Mesenteric fat pad (tissue), 1 donor: ENCODE data around the gene DCN. TPM values are rescaled to one million over a fixed set of nuclear protein-coding genes. Genes with fewer than 3 reads are reported as not detected.

Source experiments
- DNase-seq: peaks from one replicate; pipeline ENCODE4 v3.0.0-alpha.2; 2020; ENCODE audit warnings: low spot score
- total RNA-seq: library from RNA; stranded (reverse); fragmentation: NEBNext Ultra II Directional; extraction: Animal tissue kit (Norgen Biotek cat#: 25700); gene quantifications from one replicate; pipeline ENCODE4 v1.2.1, GENCODE V29; 2021
- donor health status: DM: yes; HTN: yes; CAD: no.

DCN gene
- total RNA-seq, 1 donor from 2014 or later = 1,241 TPM

DNA sequence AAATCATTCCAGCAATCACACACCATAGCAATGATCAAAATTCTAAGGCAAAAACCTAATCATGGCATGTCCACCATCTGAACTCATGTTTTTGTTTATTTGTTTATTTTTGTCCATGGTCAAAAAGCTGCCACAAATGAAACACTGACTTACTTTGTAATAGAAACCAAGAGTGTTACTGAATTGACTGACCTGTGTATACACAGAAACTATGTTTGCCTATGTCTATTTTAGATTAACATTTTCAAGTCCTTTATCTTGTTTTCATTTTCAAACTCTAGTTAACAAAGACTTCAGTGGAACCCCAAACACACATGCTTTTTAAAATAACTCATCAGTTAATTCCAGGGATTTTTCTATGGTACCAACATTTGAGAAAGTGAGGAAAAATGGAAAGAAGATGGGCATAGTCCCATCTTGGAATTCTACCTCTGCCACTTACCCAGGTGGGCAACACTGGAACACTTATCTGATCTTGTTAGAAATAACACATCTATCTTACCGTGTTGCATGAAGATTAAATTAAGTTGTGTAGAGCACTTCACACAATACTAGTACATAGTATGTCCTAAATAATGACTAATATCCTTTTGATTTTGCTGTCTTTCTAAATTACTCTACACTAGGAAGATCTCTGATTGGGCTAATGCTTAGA, 77.7 kb downstream of the DCN start:
- DNase-seq = no peak

DNA sequence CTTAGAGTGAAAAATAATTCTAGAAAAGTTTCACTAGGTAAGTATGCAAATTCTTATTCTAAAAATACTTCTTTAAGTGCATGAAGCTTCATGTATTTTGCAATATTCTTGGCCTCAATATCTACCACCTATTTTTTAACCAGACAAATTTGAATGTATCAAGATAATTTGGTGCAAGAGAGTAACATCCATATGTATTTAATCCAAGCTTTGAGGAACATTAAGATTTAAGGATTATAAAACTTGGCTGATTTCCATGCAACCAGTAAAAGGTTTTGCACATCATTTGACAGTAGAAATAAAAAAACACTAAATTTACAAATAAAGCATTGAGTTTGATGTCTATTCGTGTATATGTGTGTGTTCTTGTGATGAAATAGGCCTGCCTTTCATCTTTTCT, 79.0 kb downstream of the DCN start:
- no peak for DNase-seq

DNA sequence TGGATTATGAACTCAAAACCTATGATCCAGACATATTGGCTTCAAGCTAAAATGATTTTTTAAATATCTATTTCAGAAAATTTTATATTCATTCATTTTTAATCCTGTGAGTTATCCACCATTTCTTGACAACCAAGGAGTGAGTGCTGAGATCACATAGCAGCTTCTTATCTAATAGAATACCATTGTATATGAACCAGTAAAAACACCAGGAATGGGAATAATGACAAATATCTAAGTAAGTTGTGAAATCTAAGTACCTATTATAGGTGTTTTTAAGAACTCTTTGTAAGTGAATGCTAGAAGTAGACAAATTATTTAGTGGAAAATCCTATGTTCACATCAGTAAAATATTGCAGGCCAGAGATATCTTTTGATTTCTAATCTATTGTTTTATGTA, 79.5 kb downstream of the DCN start:
- no peak for DNase-seq

DNA sequence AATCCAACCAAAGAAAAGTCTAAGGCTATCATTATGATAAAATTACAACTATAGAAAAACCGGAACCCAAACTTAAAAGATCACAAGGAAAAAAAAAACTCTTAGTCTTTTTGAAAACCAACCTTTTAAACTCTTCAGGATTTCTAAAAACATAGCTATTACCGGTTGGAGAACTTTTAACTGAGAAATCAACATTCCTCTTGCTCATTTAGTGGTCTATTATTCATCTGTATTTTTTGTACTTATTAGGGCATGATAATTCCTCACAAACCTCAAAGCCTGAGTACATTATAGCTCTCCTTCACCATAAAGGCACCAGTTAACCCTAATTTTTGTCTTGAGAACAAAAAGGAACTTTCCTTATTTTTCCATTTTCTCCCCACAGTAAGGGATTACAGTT, 81.7 kb downstream of the DCN start:
- DNase-seq = no peak

DNA sequence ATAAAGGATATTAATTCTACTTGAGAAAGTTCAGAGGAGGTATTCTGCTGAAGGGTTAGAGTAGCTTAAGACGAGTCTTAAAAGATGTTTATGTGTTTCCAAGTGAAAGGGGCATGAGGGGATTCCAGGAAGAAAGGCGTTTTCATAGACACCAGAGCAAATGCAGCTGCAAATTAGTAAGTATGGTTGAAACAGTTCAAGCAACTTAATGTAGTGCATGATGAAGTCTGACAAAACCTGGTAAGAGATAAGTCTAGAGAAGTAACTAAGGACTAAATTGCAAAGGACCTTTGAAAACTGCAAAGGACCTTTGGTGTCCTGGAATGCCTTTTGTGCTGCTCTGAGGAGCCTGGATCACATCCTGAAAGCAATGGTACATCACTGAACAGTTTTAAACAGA, 82.8 kb downstream of the DCN start:
- DNase-seq = no peak

DNA sequence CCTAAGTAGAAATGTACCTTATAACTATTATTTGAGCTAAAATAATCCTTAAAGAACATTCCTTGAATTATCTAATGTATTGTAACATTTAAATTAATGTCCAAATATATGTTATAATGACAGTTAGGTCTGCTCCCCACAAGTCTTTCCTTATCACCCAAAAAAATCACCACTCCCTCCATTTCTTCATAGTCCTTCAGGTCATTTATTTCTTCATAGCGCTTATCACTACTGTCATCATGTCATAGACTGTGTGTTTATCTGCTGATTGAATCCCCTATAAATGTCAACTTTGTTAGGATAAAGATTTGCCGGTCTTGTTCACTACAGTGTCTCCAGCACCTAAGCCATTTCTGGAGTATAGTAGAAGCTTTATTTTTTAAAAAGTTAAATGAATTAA, 83.3 kb downstream of the DCN start:
- DNase-seq = no peak

DNA sequence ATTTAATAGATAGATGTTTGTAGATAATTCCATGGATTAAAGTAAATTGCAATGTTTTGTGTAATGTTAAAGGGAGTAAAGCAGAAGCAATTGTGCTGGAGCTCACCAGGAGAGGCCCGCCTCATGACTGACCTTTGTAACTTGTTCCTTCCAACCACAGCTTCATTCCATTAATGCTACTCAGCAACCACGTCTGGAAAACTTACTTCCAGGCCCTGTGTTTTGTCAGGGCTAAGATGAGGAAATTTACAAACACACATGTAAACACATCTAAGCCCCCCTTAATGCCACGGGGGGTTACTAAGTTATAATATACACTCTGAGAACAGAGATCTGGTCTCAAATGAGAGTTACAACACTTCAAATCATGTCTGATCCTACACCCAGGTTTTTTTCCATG, 83.7 kb downstream of the DCN start:
- DNase-seq = no peak

DNA sequence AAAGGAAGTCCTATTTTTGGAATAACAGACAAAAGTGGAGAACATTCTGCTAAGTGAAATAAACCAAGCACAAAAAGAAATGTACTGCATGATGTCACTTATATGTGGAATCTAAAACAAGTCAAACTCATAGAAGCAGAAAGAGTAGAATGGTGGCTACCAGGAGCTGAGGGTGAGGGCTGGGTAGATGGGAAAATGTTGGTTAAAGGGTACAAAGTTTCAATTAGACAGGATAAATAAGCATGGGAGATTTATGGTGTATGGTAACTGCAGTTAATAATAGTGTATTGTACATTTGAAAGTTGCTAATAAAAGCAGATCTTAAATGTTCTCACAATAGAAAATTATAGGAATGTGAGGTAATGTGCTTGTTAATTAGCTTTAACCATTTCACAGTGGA, 84.2 kb downstream of the DCN start:
- no peak for DNase-seq

DNA sequence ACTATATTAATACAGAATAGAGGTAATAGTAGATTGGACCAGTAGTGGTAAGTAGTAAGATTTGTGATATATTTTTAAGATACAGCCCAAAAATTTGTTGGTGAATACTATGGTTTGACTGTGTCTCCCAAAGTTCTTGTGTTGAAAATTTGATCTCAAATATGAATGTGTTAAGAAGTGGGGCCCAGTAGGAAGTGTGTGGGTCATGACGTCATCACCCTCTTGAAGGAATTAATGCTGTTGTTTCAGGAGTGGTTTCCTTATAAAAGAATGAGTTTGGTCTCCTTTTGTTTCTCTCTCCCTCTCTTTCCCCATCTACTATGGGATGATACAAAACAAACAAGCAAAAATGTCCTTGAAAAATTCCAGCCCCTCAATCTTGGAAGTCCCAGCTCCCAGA, 87.7 kb downstream of the DCN start:
- no peak for DNase-seq

DNA sequence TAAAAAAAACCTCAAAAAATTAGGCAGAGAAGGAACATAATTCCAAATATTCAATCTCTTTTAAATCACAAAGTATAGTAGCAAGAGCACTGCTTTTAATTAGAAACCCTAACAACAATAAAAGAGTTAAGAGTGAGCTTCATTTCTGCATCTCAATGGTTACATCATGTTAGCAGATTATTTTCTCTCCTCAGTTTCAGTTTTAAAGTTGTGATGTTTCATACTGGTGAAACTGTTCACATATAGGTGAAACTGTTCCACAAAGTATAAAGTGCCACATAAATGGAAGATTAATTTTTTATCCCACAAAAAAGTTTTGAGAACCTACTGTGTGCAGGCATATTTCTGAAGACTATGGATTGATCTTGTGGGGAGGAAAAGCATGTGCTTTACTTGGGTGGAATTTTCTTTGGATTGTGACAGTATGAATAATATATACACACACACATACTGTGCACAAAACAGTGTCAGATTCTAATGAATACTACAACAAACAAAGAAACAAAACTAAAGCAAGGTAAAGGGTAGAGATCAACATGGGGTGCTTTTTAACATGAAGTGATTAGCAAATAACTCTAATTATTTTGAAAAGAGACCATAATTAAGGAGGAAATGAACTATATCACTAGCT, 88.5 kb downstream of the DCN start:
- DNase-seq = no peak

DNA sequence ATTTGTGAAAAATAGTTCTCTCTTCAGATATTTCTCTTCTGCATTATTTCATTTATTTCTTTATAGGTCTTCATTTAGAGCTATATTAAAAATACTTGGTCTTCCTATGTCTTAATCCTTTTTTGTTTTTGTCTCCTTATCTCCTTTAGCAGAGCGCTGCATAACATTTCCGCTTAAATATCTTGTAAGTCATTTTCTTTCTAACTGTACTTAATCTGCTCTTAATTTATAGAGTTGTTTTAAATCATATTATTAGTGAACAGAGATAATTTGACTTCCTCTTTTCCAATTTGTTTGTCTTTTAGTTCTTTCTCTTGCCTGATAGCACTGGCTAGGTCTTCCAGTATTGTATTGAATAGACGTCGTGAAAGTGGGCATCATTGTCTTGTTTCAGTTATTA, 89.3 kb downstream of the DCN start:
- DNase-seq = no peak

DNA sequence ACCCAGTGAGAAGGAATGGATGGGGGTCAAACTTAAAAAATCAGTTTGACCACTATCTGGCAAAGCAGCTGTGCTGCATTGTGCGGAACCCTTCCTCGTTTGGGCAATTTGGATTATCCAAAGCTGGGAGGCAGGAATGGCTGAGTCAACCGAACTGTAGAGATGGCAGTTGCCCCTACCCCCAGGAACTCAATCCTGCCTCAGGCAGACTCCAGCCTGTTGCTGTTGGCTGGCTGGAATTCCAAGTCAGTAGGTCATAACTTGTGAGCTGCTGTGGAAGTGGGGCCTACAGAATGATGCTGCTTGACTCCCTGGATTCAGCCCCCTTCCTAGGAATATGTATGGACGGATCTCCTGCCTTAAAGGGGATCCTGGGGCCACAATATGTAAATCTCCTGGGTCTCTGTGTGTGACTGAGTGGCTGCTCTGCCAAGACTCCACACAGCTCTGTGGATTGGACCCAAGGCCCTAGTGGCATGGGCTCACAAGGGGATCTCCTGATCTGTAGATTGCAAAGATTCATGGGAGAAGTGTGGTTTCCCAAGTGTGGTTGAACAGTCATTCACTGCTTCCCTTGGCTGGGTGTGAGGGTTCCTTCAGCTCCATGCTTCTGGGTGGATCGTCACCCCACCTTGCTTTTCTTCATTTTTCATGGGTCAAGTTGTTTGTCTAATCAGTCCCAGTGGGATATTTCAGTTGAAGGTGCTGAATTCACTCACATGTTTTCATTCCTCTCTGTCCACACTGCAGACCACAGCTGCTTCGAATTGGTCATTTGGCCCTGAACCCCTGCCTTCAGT, 90.5 kb downstream of the DCN start:
- DNase-seq = no peak

Other genes with a start within 250 kb of the DCN start
- not detected for gene CCER1, start 227.6 kb downstream of the DCN start, total RNA-seq
- not detected for gene EPYC, start 177.8 kb downstream of the DCN start, total RNA-seq
- gene KERA, start 124.8 kb downstream of the DCN start, total RNA-seq = not detected
- 170 TPM for gene LUM, start 71.3 kb downstream of the DCN start, total RNA-seq